ENCODE results near the gene GABRR2. TPM values are rescaled to one million over a fixed set of nuclear protein-coding genes. Genes with fewer than 3 reads are reported as not detected.

The GABRR2 gene
- total and polyA plus RNA-seq, 2 donors from 2014 or later, result 0.38 TPM; not detected in 1

DNA sequence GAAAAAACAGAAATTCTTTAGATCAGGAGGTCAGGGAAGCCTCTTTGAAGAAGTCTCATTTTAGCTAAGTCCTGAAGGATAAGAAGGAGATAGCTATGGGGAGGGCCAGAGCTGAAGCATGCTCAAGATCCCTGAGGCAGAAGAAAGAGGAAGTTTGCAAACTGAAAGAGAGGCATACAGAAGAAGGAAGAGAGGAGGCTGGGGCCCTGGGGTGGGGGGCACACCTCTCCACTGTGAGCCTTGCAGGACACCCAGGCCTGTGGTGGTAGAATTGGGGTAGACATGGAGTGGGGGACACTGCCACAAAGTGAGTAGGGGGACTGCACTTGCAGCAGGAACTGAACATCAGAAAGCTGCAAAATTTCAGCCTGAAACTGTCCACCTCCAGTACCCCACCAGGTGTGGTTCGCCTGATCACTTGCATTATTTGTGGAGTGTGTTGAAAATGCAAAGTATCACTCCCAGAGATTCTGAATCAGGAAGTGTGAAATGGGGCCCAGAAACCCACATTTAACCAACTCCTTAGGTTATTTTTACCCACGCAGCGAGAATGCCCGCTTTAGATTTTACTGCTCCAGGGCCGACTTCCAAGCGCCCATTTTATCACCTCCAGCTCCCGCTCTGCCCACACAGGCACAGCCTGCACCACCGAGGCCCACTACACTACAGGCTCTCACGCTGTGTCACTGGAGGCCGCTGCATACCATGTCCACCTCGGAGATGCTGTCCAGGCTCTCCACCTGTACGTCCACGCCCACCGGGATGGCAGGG lies 44.0 kb downstream of the GABRR2 start:
- no peaks in the 10 kb centered on the region for H3K9me3 ChIP-seq (ENCODE audit: control insufficient read depth in 2 of 3, insufficient read depth in 1 of 3, low read length in 3 of 3)
- no peak overlapping the region for H3K27ac ChIP-seq (ENCODE audit: low read depth in 2 of 2, low read length in 2 of 2)
- TF ChIP-seq, protein P1, sequence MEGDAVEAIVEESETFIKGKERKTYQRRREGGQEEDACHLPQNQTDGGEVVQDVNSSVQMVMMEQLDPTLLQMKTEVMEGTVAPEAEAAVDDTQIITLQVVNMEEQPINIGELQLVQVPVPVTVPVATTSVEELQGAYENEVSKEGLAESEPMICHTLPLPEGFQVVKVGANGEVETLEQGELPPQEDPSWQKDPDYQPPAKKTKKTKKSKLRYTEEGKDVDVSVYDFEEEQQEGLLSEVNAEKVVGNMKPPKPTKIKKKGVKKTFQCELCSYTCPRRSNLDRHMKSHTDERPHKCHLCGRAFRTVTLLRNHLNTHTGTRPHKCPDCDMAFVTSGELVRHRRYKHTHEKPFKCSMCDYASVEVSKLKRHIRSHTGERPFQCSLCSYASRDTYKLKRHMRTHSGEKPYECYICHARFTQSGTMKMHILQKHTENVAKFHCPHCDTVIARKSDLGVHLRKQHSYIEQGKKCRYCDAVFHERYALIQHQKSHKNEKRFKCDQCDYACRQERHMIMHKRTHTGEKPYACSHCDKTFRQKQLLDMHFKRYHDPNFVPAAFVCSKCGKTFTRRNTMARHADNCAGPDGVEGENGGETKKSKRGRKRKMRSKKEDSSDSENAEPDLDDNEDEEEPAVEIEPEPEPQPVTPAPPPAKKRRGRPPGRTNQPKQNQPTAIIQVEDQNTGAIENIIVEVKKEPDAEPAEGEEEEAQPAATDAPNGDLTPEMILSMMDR (IDR thresholded peaks at IDR 0.05; ENCODE audit: borderline replicate concordance, extremely low read depth, insufficient read depth), result no peak
- no peak overlapping the region for H3K9ac ChIP-seq (ENCODE audit: low read length in 3 of 3)
- intact Hi-C loops (cut with DNase I), result no loop called here
- H3K4me3 ChIP-seq (ENCODE audit: low read length in 3 of 3), result no peak overlapping the region
- no peak for DNase-seq
- H3K27me3 ChIP-seq (ENCODE audit: control insufficient read depth, insufficient read depth, low read length), result no peaks in the 10 kb centered on the region
- no peak for FAIRE-seq
- no peaks in the 10 kb centered on the region for H3K36me3 ChIP-seq (ENCODE audit: control insufficient read depth in 2 of 3, insufficient read depth in 3 of 3, low read length in 3 of 3)
- H3K4me1 ChIP-seq (ENCODE audit: control insufficient read depth in 2 of 3, insufficient read depth in 2 of 3, low read depth in 1 of 3, low read length in 3 of 3), result no peaks in the 10 kb centered on the region

DNA sequence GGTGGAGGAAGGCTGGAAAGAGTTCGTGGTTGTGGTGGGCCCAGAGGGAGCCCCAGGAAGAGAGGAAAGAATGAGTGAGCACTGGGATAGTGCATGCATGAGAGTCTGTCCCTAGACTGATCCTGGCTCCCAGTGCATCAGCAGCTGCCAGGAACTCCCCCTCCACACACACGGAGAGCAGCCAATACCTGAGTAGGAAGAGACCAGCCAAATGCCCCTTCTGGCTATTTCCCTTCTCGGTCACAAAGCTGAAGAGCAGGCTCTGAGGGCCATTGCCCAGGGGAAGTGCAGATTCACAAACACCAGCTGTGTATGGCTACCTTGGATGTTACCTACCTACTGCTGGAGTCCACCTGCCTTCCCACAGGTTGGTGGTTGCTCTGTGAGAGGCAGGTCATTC lies 45.1 kb downstream of the GABRR2 start:
- Histone ChIP-seq H3K4me3 (ENCODE audit: low read length in 3 of 3) (no peak overlapping the region), H3K9me3 (ENCODE audit: control insufficient read depth in 2 of 3, insufficient read depth in 1 of 3, low read length in 3 of 3) (no peaks in the 10 kb centered on the region), H3K27ac (ENCODE audit: low read depth in 2 of 2, low read length in 2 of 2) (no peak overlapping the region), H3K9ac (ENCODE audit: low read length in 3 of 3) (no peak overlapping the region), H3K27me3 (ENCODE audit: control insufficient read depth, insufficient read depth, low read length) (no peaks in the 10 kb centered on the region), H3K4me1 (ENCODE audit: control insufficient read depth in 2 of 3, insufficient read depth in 2 of 3, low read depth in 1 of 3, low read length in 3 of 3) (no peaks in the 10 kb centered on the region), H3K36me3 (ENCODE audit: control insufficient read depth in 2 of 3, insufficient read depth in 3 of 3, low read length in 3 of 3) (no peaks in the 10 kb centered on the region)
- intact Hi-C loops (cut with DNase I), result no loop called here
- TF ChIP-seq, protein P1 (IDR thresholded peaks at IDR 0.05; ENCODE audit: borderline replicate concordance, extremely low read depth, insufficient read depth), result no peak
- FAIRE-seq (no peak), DNase-seq (no peak)

DNA sequence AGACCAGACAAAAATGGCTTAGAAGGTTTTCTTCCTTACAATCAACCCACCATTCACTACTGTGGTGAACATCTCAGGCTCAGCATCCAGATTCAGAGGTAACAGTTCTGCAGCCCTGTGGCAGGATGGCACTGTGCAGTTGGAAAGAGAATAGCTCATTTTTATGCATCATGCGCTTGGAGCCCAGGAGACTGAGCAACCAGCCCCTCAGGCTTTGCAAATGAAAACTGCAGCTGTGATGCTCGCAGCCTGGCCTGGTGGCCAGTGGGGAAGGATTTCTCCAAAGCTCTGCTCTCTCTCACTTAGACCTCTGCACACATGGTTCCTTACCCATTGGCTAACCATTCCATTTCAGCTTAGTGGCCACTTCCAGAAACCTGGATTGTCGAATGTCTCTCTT lies 45.8 kb downstream of the GABRR2 start:
- FAIRE-seq (no peak), DNase-seq (no peak)
- intact Hi-C loops (cut with DNase I), result no loop called here
- Histone ChIP-seq H3K27me3 (ENCODE audit: control insufficient read depth, insufficient read depth, low read length) (no peaks in the 10 kb centered on the region), H3K36me3 (ENCODE audit: control insufficient read depth in 2 of 3, insufficient read depth in 3 of 3, low read length in 3 of 3) (no peaks in the 10 kb centered on the region), H3K27ac (ENCODE audit: low read depth in 2 of 2, low read length in 2 of 2) (no peak overlapping the region), H3K4me1 (ENCODE audit: control insufficient read depth in 2 of 3, insufficient read depth in 2 of 3, low read depth in 1 of 3, low read length in 3 of 3) (no peaks in the 10 kb centered on the region), H3K9ac (ENCODE audit: low read length in 3 of 3) (no peak overlapping the region), H3K4me3 (ENCODE audit: low read length in 3 of 3) (no peak overlapping the region), H3K9me3 (ENCODE audit: control insufficient read depth in 2 of 3, insufficient read depth in 1 of 3, low read length in 3 of 3) (no peaks in the 10 kb centered on the region)
- TF ChIP-seq, protein P1 (IDR thresholded peaks at IDR 0.05; ENCODE audit: borderline replicate concordance, extremely low read depth, insufficient read depth), result no peak
